Measurements from ENCODE around the gene ING2.
"Not testable (repeated sequence)": the region's sequence is repeated elsewhere in the genome, so short reads cannot be mapped to it uniquely, and the experiment has no call there.

The ING2 gene

DNA sequence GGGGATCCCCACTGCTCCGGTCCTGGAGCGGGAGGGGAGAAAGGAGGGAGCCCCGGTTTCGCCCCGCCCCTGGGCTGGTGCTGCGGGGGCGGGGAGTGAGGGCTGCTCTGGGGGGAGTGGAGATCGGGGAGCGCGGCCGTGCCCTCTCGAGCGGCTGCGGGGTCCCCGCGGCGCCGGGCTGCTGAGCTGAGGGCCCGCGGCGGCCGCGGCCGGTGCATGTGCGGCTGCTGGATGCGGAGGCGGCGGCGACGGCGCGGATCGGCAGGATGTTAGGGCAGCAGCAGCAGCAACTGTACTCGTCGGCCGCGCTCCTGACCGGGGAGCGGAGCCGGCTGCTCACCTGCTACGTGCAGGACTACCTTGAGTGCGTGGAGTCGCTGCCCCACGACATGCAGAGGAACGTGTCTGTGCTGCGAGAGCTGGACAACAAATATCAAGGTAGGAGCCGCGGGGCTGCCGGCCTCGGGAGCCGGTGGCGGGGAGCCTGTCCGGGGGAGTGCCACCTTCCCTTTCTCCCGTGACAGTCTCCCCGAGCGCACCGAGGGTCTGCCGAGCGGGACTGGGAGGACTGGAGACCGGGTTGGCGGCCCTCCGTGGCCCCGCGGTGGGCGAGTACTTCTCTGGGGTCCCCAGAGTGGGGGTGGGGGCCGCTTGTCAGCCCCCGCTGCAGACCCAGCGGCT is at the start of gene ING2:
TSS of gene ING2 (plus strand) at position 129 of the 681 bp plus-strand sequence. CDS start at position 267, 138 bp downstream.
- peak within 1 kb of the TSS; percentile 88 to 98 (median 96) for H3K27ac ChIP-seq
- peak within 1 kb of the TSS; percentile 80 to 99 (median 94) for H3K4me3 ChIP-seq

GRCh38 chr4:183455431-183456195 is 49.2 kb upstream of the ING2 start:
- Histone ChIP-seq H3K27ac (peak overlapping the region in 1 of 21 experiments; percentile 15), H3K4me3 (no peak overlapping the region)

DNA sequence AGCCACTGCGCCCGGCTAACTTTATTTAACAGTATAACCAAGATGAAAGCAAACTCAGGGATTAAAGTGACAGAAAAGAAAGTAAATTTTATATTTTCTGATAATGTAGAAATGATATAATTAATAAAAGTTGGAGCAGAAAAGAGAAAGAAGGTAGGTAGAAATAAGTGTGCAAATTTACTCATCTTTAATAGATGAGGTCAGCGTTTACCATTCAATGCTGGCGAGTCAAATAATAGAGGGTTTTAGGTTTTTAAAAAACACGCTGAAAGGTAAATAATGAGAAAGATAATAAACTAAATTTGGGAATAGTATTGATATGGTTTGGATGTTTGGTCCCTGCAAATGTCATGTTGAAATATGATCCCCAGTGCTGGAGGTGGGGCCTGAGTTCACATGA is 46.9 kb upstream of the ING2 start:
- H3K4me3 ChIP-seq: no peak overlapping the region
- no peak overlapping the region for H3K27ac ChIP-seq

DNA sequence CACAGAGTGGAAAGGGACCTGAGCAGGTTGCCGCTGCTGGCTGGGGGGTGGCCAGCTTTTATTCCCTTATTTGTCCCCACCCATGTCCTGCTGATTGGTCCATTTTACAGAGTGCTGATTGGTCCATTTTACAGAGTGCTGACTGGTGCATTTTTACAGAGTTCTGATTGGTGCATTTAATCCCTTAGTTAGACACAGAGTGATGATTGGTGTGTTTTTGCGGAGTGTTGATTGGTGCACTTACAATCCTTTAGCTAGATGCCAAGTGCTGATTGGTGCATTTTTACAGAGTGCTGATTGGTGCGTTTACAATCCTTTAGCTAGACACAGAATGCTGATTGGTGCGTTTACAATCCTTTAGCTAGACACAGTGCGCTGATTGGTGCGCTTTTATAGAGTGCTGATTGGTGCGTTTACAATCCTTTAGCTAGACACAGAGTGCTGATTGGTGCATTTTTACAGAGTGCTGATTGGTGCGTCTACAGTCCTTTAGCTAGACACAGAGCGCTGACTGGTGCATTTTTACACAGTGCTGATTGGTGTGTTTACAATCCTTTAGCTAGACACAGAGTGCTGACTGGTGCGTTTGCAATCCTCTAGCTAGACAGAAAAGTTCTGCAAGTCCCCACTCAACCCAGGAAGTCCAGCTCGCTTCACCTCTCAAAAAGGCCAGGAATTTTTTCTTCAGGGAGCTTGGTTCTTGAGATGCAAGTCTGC is 40.8 kb upstream of the ING2 start:
- H3K27ac ChIP-seq, H3K4me3 ChIP-seq: not testable (repeated sequence)

DNA sequence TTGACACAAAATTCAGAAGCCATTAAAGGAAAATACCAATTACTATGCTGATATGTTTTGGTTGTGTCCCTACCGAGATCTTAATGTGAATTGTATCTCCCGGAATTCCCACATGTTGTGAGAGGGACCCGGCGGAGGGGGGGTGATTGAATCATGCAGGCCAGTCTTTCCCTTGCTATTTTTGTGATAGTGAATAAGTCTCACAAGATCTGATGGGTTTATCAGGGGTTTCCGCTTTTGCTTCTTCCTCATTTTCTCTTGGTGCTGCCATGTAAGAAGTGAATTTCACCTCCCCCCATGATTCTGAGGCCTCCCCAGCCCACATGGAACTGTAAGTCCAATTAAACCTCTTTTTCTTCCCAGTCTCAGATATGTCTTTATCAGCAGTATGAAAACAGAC is 39.0 kb upstream of the ING2 start:
- not testable (repeated sequence) for H3K27ac ChIP-seq, H3K4me3 ChIP-seq

GRCh38 chr4:183467246-183467645 is 37.6 kb upstream of the ING2 start:
- Histone ChIP-seq H3K27ac (no peak overlapping the region), H3K4me3 (no peak overlapping the region)

GRCh38 chr4:183468210-183469095 is 36.4 kb upstream of the ING2 start:
- peak overlapping the region in 1 of 21 experiments; percentile 36 for H3K27ac ChIP-seq
- no peak overlapping the region for H3K4me3 ChIP-seq

DNA sequence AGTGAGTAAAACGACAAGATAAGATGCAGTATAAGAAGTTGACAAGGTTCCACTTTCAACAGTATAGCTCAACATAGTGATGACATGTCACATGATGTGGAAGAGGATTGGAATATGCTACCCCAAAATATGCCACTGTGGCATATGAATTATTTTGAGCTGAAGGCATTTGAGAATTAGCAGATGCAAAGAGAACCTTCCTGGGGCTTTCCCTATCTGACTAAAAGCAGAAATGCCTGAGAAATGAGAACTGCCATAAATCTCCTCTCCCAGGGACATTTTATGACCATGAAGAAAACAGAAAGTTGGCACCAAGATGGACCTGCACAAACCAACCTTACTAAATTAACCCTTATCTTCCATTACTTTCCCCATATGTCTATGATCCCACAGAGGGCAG is 35.6 kb upstream of the ING2 start:
- Histone ChIP-seq H3K4me3 (no peak overlapping the region), H3K27ac (peak overlapping the region in 1 of 21 experiments; percentile 36)

DNA sequence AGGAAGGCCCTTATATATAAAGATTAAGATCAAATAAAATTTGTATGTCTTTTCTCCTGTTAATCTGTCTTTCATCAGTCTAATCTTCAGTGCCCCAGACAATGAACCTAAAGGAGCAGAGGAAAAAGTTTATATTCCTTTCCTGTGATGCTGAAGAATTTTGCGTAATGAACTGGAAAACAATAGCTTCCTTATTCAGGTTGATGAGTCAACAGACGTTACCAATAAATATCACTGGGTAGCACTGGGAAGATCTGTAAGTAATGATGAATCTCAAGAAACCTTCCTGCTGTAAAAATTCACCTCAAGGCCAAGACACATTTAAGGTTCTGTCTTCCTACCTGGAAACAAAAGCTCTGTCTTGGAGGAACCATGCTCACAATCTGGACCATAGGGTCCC is 34.9 kb upstream of the ING2 start:
- H3K4me3 ChIP-seq: no peak overlapping the region
- H3K27ac ChIP-seq: peak overlapping the region in 2 of 21 experiments; percentile 28 to 36

GRCh38 chr4:183470821-183471220 is 34.0 kb upstream of the ING2 start:
- H3K27ac ChIP-seq: peak overlapping the region in 1 of 21 experiments; percentile 36
- H3K4me3 ChIP-seq: no peak overlapping the region

- H3K27ac ChIP-seq: peak overlapping the region in 5 of 21 experiments; percentile 14 to 65 (median 40)
- no peak overlapping the region for H3K4me3 ChIP-seq
Observed at GRCh38 chr4:183471946-183472708, 32.7 kb upstream of the ING2 start.

- H3K4me3 ChIP-seq: no peak overlapping the region
Observed at GRCh38 chr4:183478123-183478522, 26.7 kb upstream of the ING2 start.

GRCh38 chr4:183478926-183479325 is 25.9 kb upstream of the ING2 start:
- Histone ChIP-seq H3K27ac (no peak overlapping the region), H3K4me3 (no peak overlapping the region)

More at GRCh38 chr4:183478123-183478522, 26.7 kb upstream of the ING2 start:
- no peak overlapping the region for H3K27ac ChIP-seq

- H3K4me3 ChIP-seq, H3K27ac ChIP-seq: not testable (repeated sequence)
Observed at GRCh38 chr4:183482515-183483095, 22.3 kb upstream of the ING2 start.

DNA sequence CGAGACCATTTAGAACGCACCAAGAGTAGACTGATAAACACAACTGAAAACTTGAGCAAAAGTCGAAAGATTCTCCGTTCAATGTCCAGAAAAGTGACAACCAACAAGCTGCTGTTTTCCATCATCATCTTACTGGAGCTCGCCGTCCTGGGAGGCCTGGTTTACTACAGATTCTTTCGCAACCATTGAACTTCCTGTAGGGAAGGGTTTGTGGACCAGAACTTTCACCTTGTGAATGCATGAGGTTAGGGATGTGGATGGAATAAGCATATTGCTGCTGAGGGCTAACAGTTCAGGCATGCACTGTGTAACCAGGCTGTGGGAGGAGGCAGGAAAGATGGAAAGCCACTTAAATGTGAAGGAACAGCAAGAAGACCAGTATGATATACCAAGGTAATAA is 20.9 kb upstream of the ING2 start:
- Histone ChIP-seq H3K4me3 (no peak overlapping the region), H3K27ac (no peak overlapping the region)

- Histone ChIP-seq H3K4me3 (no peak overlapping the region), H3K27ac (no peak overlapping the region)
Observed at GRCh38 chr4:183485411-183486160, 19.3 kb upstream of the ING2 start.

GRCh38 chr4:183492791-183493222 is 12.1 kb upstream of the ING2 start:
- no peak overlapping the region for H3K27ac ChIP-seq

DNA sequence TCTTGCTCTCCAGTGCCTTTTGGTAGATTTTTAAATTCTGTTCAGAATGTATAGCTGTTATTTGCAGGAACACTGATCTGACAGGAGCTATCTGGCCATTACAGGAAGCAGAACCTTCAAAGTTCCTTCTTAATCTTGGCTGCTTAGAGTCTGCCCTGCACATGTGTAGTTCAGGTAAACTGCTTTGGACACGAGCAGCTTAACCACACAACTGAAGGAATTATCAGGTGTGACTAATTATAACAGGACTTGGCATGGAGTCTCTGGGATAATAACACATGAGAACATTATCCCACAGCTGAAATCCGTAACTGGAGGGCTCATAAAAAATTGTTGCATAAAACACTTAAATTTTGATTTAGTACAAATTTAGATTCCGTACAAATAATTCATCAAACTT is 11.6 kb upstream of the ING2 start:
- H3K4me3 ChIP-seq: no peak overlapping the region
- H3K27ac ChIP-seq: no peak overlapping the region

More at GRCh38 chr4:183492791-183493222, 12.1 kb upstream of the ING2 start:
- no peak overlapping the region for H3K4me3 ChIP-seq
